GM12892 (cell line): Measurements from ENCODE around the gene EVI5L.

Experiments used
- POLR2A ChIP-seq: IDR thresholded peaks from 2 replicates; pipeline ENCODE4 v1.6.1; 2011; ENCODE audit warnings: low read depth, low read length, control low read depth
- POLR2AphosphoS5 ChIP-seq: IDR thresholded peaks from 2 replicates; pipeline ENCODE4 v1.6.1; 2011; ENCODE audit warnings: low read depth, low read length, control low read depth
- TAF1 ChIP-seq: IDR thresholded peaks from 2 replicates; pipeline ENCODE4 v1.6.1; 2011; ENCODE audit warnings: low read depth, mild to moderate bottlenecking, control low read depth, low read length, borderline replicate concordance

DNA sequence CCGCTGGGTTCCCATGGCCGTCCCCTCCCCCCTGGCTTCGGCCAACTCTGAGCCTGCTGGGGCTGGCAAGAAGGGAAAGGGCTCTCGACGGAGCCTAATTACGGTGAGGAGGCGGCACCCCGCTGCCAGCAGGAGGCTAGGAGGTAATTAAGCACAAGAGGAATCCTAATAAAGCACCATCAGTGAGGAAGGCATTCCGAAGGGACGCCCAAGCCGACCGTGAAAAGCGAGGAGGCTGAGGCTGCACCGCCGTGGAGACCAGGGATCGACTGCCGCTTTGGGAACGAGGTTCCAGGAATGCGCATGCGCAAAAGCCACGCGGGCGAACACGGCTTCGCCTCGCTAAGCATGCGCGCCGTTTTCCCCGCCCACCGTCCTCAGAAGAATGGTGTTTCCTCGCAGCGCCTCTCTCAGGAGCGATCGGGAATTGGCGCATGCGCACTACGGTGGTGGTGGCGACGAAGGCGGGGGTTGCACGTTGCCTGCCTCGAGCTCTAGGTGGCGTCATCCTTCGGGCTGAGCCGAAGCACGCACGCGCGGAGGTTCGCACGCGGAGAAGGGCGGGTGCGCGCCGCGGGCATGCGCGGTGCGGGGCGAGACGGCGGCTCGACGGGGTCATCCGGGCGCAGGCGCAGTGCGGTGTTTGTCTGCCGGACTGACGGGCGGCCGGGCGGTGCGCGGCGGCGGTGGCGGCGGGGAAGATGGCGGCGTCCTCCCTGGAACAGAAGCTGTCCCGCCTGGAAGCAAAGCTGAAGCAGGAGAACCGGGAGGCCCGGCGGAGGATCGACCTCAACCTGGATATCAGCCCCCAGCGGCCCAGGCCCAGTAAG lies 73.4 kb downstream of the EVI5L start, which contains the start of gene MAP2K7:
- TF ChIP-seq POLR2AphosphoS5 (peak; percentile 87), TAF1 (peak; percentile 55), POLR2A (peak; percentile 86)
